Measurements from ENCODE around the gene ZC3H4.

The ZC3H4 gene

DNA sequence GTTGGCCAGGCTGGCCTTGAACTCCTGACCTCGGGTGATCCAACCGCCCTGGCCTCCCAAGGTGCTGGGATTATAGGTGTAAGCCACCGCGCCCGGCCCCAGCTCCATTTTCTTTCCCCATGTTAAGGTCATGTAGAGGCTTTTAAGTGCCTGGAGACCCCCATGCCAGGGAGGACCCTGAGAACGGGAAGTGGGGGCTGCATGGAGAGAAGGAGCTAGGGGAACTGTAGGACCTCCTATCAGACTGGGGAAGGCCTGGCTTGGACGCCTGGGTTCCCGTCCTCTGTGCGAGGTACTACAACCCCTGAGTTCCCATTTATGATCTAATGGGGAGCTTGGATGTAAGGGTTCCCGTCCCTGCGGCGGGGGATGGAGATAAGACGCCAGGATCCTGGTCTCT, 94.7 kb downstream of the ZC3H4 start:
- no peak for DNase-seq
